KMS-11 (cell line): ENCODE measurements around the gene UCP3.

Experiments used
- H2AFZ ChIP-seq: fragments of 200-600 bp; sonication (generic); 2 replicates; pipeline ENCODE4 v1.6.1; 2016; ENCODE audit warnings: antibody characterized with exemption, mixed run types, low read depth
- H3K27ac ChIP-seq: fragments of 200-600 bp; sonication (generic); 2 replicates; pipeline ENCODE4 v1.6.1; 2016; ENCODE audit warnings: mild to moderate bottlenecking, mixed run types
- H3K27me3 ChIP-seq: fragments of 200-600 bp; sonication (generic); 2 replicates; pipeline ENCODE4 v1.6.1; 2017; ENCODE audit warnings: mild to moderate bottlenecking, low read depth, mixed run types, moderate library complexity; ENCODE audit not compliant: insufficient read depth
- H3K36me3 ChIP-seq: fragments of 200-600 bp; sonication (generic); 2 replicates; pipeline ENCODE4 v1.6.1; 2017; ENCODE audit warnings: mild to moderate bottlenecking, mixed run types; ENCODE audit not compliant: insufficient read depth
- H3K4me1 ChIP-seq: fragments of 200-600 bp; sonication (generic); 2 replicates; pipeline ENCODE4 v1.6.1; 2016; ENCODE audit warnings: mild to moderate bottlenecking, low read depth, mixed run types; ENCODE audit not compliant: poor library complexity, severe bottlenecking
- H3K4me2 ChIP-seq: fragments of 200-600 bp; sonication (generic); 2 replicates; pipeline ENCODE4 v1.7.0; 2016; ENCODE audit warnings: mild to moderate bottlenecking, mixed run types
- H3K4me3 ChIP-seq: fragments of 200-600 bp; sonication (generic); IDR thresholded peaks from 2 replicates; pipeline ENCODE4 v1.6.1; 2017; ENCODE audit warnings: low read depth, low read length, mixed read lengths; ENCODE audit not compliant: insufficient read depth
- H3K79me2 ChIP-seq: fragments of 200-600 bp; sonication (generic); 2 replicates; pipeline ENCODE4 v1.6.1; 2016; ENCODE audit warnings: low read depth, mixed run types; ENCODE audit not compliant: insufficient read depth
- H3K9ac ChIP-seq: fragments of 200-600 bp; sonication (generic); 2 replicates; pipeline ENCODE4 v1.6.1; 2016; ENCODE audit warnings: mild to moderate bottlenecking, mixed run types
- H4K20me1 ChIP-seq: fragments of 200-600 bp; sonication (generic); 2 replicates; pipeline ENCODE4 v1.6.1; 2016; ENCODE audit warnings: mild to moderate bottlenecking, mixed run types; ENCODE audit not compliant: insufficient read depth
- CTCF ChIP-seq: fragments of 200-600 bp; sonication (generic); conservative IDR thresholded peaks from 2 replicates; pipeline ENCODE4 v1.6.1; 2017; ENCODE audit warnings: low read depth, mild to moderate bottlenecking, antibody characterized with exemption, low read length, moderate library complexity, mixed read lengths

The UCP3 gene

DNA sequence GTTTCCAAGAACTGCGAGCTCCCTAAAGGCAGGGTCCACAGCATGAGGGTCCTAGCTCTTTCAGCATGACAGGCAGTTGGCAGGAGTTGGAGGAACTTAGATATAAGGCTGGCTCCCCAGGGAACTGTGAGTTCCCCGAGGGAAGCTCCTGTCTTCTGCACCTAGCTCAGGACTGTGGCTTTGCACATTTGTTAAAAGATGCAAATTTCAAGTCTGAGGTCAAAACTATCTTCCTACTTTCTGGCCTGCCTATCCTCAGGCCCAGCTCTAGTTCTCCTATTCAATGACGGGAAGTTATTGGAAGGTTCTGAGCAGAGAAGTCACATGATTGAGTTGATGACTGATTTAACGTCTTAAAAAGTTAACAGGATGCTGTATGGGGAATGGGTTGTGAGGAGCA, 11.7 kb upstream of the UCP3 start:
- no peaks in the 10 kb centered on the region for H3K79me2 ChIP-seq
- no peaks in the 10 kb centered on the region for H4K20me1 ChIP-seq
- no peaks in the 10 kb centered on the region for H3K36me3 ChIP-seq
- no peak for TF ChIP-seq CTCF
- no peaks in the 10 kb centered on the region for H3K27me3 ChIP-seq
- no peak overlapping the region for H3K9ac ChIP-seq
- no peak overlapping the region for H3K4me3 ChIP-seq
- H3K27ac ChIP-seq = no peak overlapping the region
- H2AFZ ChIP-seq = no peak overlapping the region
- H3K4me1 ChIP-seq = no peaks in the 10 kb centered on the region
- H3K4me2 ChIP-seq = no peak overlapping the region

DNA sequence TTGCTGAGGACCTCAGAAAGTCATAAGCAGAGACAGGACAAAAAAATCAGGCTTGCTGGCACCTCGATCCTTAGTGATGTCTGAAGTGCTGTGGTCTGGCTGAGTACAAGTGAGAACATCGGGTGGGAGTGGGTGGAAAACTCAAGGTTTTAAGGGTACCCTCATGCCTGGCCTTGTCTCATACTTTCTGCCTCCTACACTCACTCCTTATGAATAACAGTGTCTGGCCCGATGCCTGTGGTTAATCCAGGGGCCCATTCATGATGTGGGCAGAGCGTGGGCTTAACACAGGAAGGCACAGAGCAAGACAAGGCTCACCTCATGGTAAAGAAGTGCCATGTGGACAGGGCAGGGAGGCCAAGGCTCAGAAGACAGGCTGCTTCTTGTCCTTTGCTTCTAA, 11.0 kb upstream of the UCP3 start:
- Histone ChIP-seq H3K27ac (no peak overlapping the region), H3K79me2 (no peaks in the 10 kb centered on the region), H3K9ac (no peak overlapping the region), H3K36me3 (no peaks in the 10 kb centered on the region), H4K20me1 (no peaks in the 10 kb centered on the region), H3K4me2 (no peak overlapping the region), H3K4me1 (peaks cover 4% of the 10 kb centered on the region), H3K27me3 (no peaks in the 10 kb centered on the region), H2AFZ (no peak overlapping the region), H3K4me3 (no peak overlapping the region)
- no peak for TF ChIP-seq CTCF

- H3K27me3 ChIP-seq = no peaks in the 10 kb centered on the region
- H2AFZ ChIP-seq = no peak overlapping the region
- H3K9ac ChIP-seq = no peak overlapping the region
- no peak overlapping the region for H3K4me2 ChIP-seq
- peaks cover 6% of the 10 kb centered on the region for H3K4me1 ChIP-seq
- H4K20me1 ChIP-seq = no peaks in the 10 kb centered on the region
- no peaks in the 10 kb centered on the region for H3K79me2 ChIP-seq
- no peak overlapping the region for H3K27ac ChIP-seq
- no peaks in the 10 kb centered on the region for H3K36me3 ChIP-seq
- no peak for TF ChIP-seq CTCF
- no peak overlapping the region for H3K4me3 ChIP-seq
Observed at GRCh38 chr11:74019104-74019738, 10.3 kb upstream of the UCP3 start.

DNA sequence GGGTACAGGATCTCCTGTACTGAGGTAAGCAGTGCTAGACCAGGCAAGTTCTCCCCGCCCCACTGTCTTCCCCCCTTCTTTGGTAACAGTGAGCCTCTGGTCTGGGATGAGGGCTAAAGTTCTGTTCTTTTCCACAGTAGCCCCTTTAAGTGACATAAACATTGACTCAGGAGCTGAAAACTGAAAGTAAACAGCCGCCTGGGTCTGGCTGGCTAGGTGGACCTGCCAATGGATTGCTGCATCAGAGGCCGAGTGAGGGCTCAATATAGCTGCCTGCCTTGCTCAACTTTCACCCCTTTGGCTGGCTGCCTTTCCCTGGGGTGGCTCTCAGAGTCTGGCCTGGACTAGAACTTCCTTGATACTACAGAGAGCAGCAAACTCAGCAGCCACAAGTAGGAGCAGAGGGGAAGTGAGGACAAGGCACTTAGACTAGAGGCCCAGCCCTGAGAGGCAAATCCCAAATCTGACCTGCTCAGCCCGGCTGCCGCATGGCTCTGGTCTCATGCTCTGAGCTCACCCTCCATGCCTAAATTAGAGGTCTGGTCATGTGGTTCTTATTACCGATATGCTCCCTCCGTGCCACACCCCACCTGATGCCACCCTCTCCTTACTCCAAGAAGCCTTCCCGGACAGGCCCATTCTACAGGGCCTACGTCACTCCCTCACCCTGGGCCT, 9.6 kb upstream of the UCP3 start:
- H3K9ac ChIP-seq = no peak overlapping the region
- no peak overlapping the region for H3K4me2 ChIP-seq
- peaks cover 6% of the 10 kb centered on the region for H3K4me1 ChIP-seq
- H3K79me2 ChIP-seq = no peaks in the 10 kb centered on the region
- no peak overlapping the region for H3K27ac ChIP-seq
- no peak overlapping the region for H2AFZ ChIP-seq
- TF ChIP-seq CTCF = no peak
- no peaks in the 10 kb centered on the region for H4K20me1 ChIP-seq
- no peaks in the 10 kb centered on the region for H3K27me3 ChIP-seq
- H3K36me3 ChIP-seq = no peaks in the 10 kb centered on the region
- no peak overlapping the region for H3K4me3 ChIP-seq
